A673 (cell line): Measurements from ENCODE around the gene UGP2. TPM values are rescaled to one million over a fixed set of nuclear protein-coding genes. Genes with fewer than 3 reads are reported as not detected.
A peak's percentile ranks its signal among the peaks of the same experiment; 100 is the strongest.

Experiments used
- BruUV-seq: library from RNA; stranded (reverse); fragments of 400-500 nt; replicated peaks from 2 replicates; lab custom pipeline; 2021; lab: Mats Ljungman, UMichigan
- CTCF ChIA-PET: fragments of 300-600 bp; sonication (Branson Sonifier 250); formaldehyde crosslinking; loops from one replicate; lab custom pipeline; 2022; ENCODE audit warnings: antibody characterized with exemption; lab: Charles Lee
- POLR2A ChIA-PET: fragments of 300-600 bp; sonication (Branson Sonifier 250); formaldehyde crosslinking; loops from one replicate; lab custom pipeline; 2022; ENCODE audit warnings: antibody characterized with exemption; ENCODE audit not compliant: low non-redundant PET; lab: Charles Lee
- DNase-seq: peaks from one replicate; pipeline ENCODE4 v3.0.0-alpha.2; 2015; ENCODE audit warnings: low spot score
- H3K27ac ChIP-seq: fragments of 200-600 bp; sonication (generic); 2 replicates; pipeline ENCODE4 v1.5.1; 2016; ENCODE audit warnings: mixed run types, low read depth, mild to moderate bottlenecking, mixed read lengths, antibody characterized with exemption, low read length; ENCODE audit not compliant: poor library complexity, severe bottlenecking
- H3K27me3 ChIP-seq: fragments of 200-600 bp; sonication (generic); replicated peaks from 2 replicates; pipeline ENCODE4 v1.6.1; 2017; ENCODE audit warnings: mixed run types, low read depth, mild to moderate bottlenecking, mixed read lengths, antibody characterized with exemption, low read length; ENCODE audit not compliant: insufficient read depth, poor library complexity
- H3K36me3 ChIP-seq: fragments of 200-600 bp; sonication (generic); 2 replicates; pipeline ENCODE4 v1.6.1; 2016; ENCODE audit warnings: mixed run types, mild to moderate bottlenecking, mixed read lengths, antibody characterized with exemption, low read length; ENCODE audit not compliant: insufficient read depth, poor library complexity, severe bottlenecking
- H3K4me1 ChIP-seq: fragments of 200-600 bp; sonication (generic); 2 replicates; pipeline ENCODE4 v1.6.1; 2017; ENCODE audit warnings: mixed run types, mild to moderate bottlenecking, mixed read lengths, antibody characterized with exemption, low read length; ENCODE audit not compliant: insufficient read depth, poor library complexity, severe bottlenecking
- H3K4me3 ChIP-seq: fragments of 200-600 bp; sonication (generic); 2 replicates; pipeline ENCODE4 v1.5.1; 2016; ENCODE audit warnings: low read depth, mixed run types, mild to moderate bottlenecking, mixed read lengths, low read length; ENCODE audit not compliant: poor library complexity, severe bottlenecking
- H3K9me3 ChIP-seq: fragments of 200-600 bp; sonication (generic); 2 replicates; pipeline ENCODE4 v1.6.1; 2016; ENCODE audit warnings: mixed run types, low read depth, mild to moderate bottlenecking, mixed read lengths, antibody characterized with exemption, low read length; ENCODE audit not compliant: poor library complexity, severe bottlenecking
- EZH2 ChIP-seq: fragments of 200-600 bp; sonication (generic); IDR thresholded peaks from 2 replicates; pipeline ENCODE4 v1.6.1; 2017; ENCODE audit warnings: borderline replicate concordance, low read depth, mild to moderate bottlenecking, mixed read lengths, antibody characterized with exemption, low read length; ENCODE audit not compliant: poor library complexity, severe bottlenecking
- intact Hi-C: fragments of 100-400 bp; cut with micrococcal nuclease; formaldehyde crosslinking; loops from one replicate; pipeline ENCODE4 v1.10.0; 2022; ENCODE audit not compliant: unreplicated experiment
- total RNA-seq: library from RNA; stranded (reverse); gene quantifications from 2 replicates; pipeline ENCODE4 v1.2.3, GENCODE V29; 2021
- TF ChIP-seq, protein P1 (sequence below): fragments of 300-800, 200-600 bp; sonication (generic); conservative IDR thresholded peaks from 2 replicates; pipeline ENCODE4 v1.5.1; 2017; ENCODE audit warnings: low read depth, mild to moderate bottlenecking, antibody characterized with exemption, low read length, moderate library complexity, mixed read lengths

Gene UGP2
- total RNA-seq, 1 experiment from 2014 or later, result 60.3 TPM

DNA sequence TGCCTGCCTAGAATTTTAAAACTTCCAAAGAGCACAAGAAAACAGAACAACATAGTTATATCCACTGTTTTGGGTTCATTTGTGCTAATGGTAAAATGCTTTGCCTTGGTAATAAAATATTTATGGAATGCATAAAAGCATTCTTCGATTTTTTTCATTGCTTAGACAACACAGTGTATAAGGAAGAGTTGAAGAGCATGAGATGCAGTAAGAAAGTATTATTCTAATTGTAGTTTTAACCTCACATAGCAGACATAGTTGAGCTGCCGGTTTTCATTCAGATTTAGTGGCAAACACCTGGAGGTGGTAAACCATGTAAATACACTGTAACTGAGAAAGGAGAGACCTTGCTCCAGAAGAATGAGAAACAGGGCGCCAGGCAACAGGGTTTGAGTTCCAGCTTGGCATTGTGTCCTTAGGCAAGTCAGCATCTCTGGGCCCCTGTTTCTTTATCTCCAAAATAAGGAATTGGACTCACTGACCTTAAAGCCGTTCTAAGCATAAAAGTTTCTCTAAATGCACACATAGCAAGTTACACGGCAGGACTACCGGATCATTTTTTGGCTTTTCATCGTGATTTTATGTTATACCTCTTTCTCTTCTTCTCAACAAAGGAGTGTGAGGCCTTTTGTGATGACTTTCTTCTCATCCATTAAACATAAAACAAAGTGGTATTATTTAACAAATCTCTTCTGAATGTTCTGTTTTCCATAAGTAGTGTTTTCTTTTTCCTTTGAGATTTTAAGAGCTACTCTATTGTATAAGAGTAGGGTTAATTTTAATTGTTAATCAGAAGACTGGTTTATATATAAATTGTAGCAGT lies 7.9 kb downstream of the UGP2 start:
- no peaks in the 10 kb centered on the region for H3K27me3 ChIP-seq
- POLR2A ChIA-PET, result no interaction called here
- CTCF ChIA-PET, result interaction anchor here (1.0 kb wide), 1 partner anchor 12 kb away, joined by 3 read pairs; no protein-coding TSS in a partner anchor
- H3K27ac ChIP-seq, result peak overlapping the region; percentile 1
- BruUV-seq, result no TSS peak
- H3K9me3 ChIP-seq, result no peaks in the 10 kb centered on the region
- DNase-seq, result no peak
- H3K36me3 ChIP-seq, result no peaks in the 10 kb centered on the region
- no peak for TF ChIP-seq EZH2
- TF ChIP-seq, protein P1, sequence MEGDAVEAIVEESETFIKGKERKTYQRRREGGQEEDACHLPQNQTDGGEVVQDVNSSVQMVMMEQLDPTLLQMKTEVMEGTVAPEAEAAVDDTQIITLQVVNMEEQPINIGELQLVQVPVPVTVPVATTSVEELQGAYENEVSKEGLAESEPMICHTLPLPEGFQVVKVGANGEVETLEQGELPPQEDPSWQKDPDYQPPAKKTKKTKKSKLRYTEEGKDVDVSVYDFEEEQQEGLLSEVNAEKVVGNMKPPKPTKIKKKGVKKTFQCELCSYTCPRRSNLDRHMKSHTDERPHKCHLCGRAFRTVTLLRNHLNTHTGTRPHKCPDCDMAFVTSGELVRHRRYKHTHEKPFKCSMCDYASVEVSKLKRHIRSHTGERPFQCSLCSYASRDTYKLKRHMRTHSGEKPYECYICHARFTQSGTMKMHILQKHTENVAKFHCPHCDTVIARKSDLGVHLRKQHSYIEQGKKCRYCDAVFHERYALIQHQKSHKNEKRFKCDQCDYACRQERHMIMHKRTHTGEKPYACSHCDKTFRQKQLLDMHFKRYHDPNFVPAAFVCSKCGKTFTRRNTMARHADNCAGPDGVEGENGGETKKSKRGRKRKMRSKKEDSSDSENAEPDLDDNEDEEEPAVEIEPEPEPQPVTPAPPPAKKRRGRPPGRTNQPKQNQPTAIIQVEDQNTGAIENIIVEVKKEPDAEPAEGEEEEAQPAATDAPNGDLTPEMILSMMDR, result no peak
- H3K4me3 ChIP-seq, result no peak overlapping the region
- intact Hi-C loops, result no loop called here
- H3K4me1 ChIP-seq, result peaks cover 29% of the 10 kb centered on the region

DNA sequence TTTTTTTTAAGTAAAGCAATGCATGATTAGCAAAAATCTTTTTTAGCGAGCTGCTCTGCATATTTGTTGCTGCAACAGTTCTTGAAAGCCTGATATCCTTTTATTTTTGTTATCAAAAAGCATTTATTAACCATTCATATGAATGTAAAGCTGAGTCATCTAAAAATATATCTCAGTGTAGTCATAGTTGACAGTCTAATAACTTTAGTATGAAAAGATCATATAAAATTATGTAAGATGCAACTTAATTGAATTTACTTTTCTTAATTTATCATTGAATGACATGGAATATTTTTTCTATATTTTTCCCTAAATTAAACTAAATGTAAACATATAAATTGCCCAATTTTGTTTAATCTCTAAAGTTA lies 8.5 kb downstream of the UGP2 start:
- intact Hi-C loops, result no loop called here
- H3K9me3 ChIP-seq, result no peaks in the 10 kb centered on the region
- H3K27ac ChIP-seq, result no peak overlapping the region
- peaks cover 29% of the 10 kb centered on the region for H3K4me1 ChIP-seq
- H3K4me3 ChIP-seq, result no peak overlapping the region
- TF ChIP-seq, protein P1, result no peak
- no peak for TF ChIP-seq EZH2
- no peak for DNase-seq
- ChIA-PET CTCF (no interaction called here), POLR2A (no interaction called here)
- BruUV-seq, result no TSS peak
- H3K36me3 ChIP-seq, result no peaks in the 10 kb centered on the region
- no peaks in the 10 kb centered on the region for H3K27me3 ChIP-seq

DNA sequence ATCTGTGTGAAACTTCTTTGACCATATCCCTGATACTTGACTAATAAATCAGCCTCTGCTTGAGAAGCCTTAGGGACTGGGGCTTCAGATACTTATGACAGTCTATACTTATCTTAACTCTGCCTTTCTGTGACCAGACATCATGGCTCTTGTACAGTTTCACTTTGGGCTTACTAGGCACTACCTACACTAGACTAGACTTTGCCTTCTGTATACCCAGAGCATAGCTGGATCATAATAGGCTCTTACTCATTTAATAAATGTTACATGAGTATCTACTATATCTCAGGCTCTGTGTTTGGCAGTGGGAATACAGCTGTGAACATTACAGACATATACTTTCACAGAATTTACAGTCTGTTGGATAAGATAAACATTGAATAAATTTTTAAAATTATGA lies 9.0 kb downstream of the UGP2 start:
- Histone ChIP-seq H3K9me3 (no peaks in the 10 kb centered on the region), H3K27me3 (no peaks in the 10 kb centered on the region), H3K36me3 (no peaks in the 10 kb centered on the region), H3K27ac (no peak overlapping the region), H3K4me3 (no peak overlapping the region), H3K4me1 (peaks cover 29% of the 10 kb centered on the region)
- DNase-seq, result no peak
- intact Hi-C loops, result no loop called here
- TF ChIP-seq EZH2, result no peak
- TF ChIP-seq, protein P1, result no peak
- no TSS peak for BruUV-seq
- POLR2A ChIA-PET, result no interaction called here
- CTCF ChIA-PET, result no interaction called here
